HepG2 (cell line): ENCODE results near the gene HTR1E.

Experiments used
- ELK4 ChIP-seq: sonication (generic); formaldehyde crosslinking; IDR thresholded peaks from 2 replicates; pipeline ENCODE4 v1.9.0; 2021; ENCODE audit warnings: missing genetic modification reagents, borderline replicate concordance
- JUN ChIP-seq: sonication (generic); formaldehyde crosslinking; IDR thresholded peaks from 2 replicates; pipeline ENCODE4 v1.4.0; 2020; ENCODE audit warnings: mild to moderate bottlenecking, missing genetic modification reagents
- MAFG ChIP-seq: sonication (generic); formaldehyde crosslinking; IDR thresholded peaks from 2 replicates; pipeline ENCODE4 v1.5.1; 2020; ENCODE audit warnings: mild to moderate bottlenecking, missing genetic modification reagents
- NFE2L2 ChIP-seq: fragments of 150-350 bp; IDR thresholded peaks from 2 replicates; pipeline ENCODE4 v1.6.1; 2014; ENCODE audit warnings: low read length
- NFIC ChIP-seq: IDR thresholded peaks from 2 replicates; pipeline ENCODE4 v1.6.1; 2012; ENCODE audit warnings: mild to moderate bottlenecking, low read length, inconsistent platforms
- NFYB ChIP-seq: sonication (generic); formaldehyde crosslinking; IDR thresholded peaks from 2 replicates; pipeline ENCODE4 v1.4.0; 2020; ENCODE audit warnings: missing genetic modification reagents
- RNF2 ChIP-seq: fragments of 450-650 bp; conservative IDR thresholded peaks from 2 replicates; pipeline ENCODE4 v1.6.1; 2016; ENCODE audit warnings: low read depth
- SIX1 ChIP-seq: sonication (generic); formaldehyde crosslinking; IDR thresholded peaks from 2 replicates; pipeline ENCODE4 v1.4.0; 2020; ENCODE audit warnings: missing genetic modification reagents, borderline replicate concordance
- ZBTB33 ChIP-seq: sonication (generic); formaldehyde crosslinking; IDR thresholded peaks from 2 replicates; pipeline ENCODE4 v1.4.0; 2020; ENCODE audit warnings: missing genetic modification reagents
- ZNF430 ChIP-seq: sonication (generic); formaldehyde crosslinking; IDR thresholded peaks from 2 replicates; pipeline ENCODE4 v1.9.0; 2021; ENCODE audit warnings: mild to moderate bottlenecking, missing genetic modification reagents
- TF ChIP-seq, protein P1 (sequence below): sonication (generic); formaldehyde crosslinking; IDR thresholded peaks from 2 replicates; pipeline ENCODE4 v1.8.0; 2022; ENCODE audit warnings: missing genetic modification reagents, mild to moderate bottlenecking, moderate library complexity, borderline replicate concordance
- TF ChIP-seq, protein P2 (sequence below), 2 experiments: sonication (generic) in 1 of 2; formaldehyde crosslinking in 1 of 2; IDR thresholded peaks; 2 replicates each; pipeline versions ENCODE4 v1.5.1 to v1.6.1; 2011 to 2020; ENCODE audit warnings: borderline replicate concordance in 1 of 2, low read depth in 1 of 2, low read length in 1 of 2, mild to moderate bottlenecking in 1 of 2, missing genetic modification reagents in 1 of 2, moderate library complexity in 1 of 2
- TF ChIP-seq, protein P3 (sequence below): sonication (generic); formaldehyde crosslinking; IDR thresholded peaks from 2 replicates; pipeline ENCODE4 v1.5.0; 2020; ENCODE audit warnings: mild to moderate bottlenecking, missing genetic modification reagents, moderate library complexity

GRCh38 chr6:86913795-86914194 is 23.5 kb upstream of the HTR1E start:
- no peak for TF ChIP-seq NFYB (CRISPR knock-in tag)
- TF ChIP-seq ELK4 (CRISPR knock-in tag) = no peak
- TF ChIP-seq, protein P1, sequence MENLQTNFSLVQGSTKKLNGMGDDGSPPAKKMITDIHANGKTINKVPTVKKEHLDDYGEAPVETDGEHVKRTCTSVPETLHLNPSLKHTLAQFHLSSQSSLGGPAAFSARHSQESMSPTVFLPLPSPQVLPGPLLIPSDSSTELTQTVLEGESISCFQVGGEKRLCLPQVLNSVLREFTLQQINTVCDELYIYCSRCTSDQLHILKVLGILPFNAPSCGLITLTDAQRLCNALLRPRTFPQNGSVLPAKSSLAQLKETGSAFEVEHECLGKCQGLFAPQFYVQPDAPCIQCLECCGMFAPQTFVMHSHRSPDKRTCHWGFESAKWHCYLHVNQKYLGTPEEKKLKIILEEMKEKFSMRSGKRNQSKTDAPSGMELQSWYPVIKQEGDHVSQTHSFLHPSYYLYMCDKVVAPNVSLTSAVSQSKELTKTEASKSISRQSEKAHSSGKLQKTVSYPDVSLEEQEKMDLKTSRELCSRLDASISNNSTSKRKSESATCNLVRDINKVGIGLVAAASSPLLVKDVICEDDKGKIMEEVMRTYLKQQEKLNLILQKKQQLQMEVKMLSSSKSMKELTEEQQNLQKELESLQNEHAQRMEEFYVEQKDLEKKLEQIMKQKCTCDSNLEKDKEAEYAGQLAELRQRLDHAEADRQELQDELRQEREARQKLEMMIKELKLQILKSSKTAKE (CRISPR knock-in tag) = no peak
- no peak for TF ChIP-seq ZNF430 (CRISPR knock-in tag)
- no peak for TF ChIP-seq SIX1 (CRISPR knock-in tag)
- no peak for TF ChIP-seq MAFG (CRISPR knock-in tag)
- TF ChIP-seq NFIC = no peak
- TF ChIP-seq, protein P2, sequence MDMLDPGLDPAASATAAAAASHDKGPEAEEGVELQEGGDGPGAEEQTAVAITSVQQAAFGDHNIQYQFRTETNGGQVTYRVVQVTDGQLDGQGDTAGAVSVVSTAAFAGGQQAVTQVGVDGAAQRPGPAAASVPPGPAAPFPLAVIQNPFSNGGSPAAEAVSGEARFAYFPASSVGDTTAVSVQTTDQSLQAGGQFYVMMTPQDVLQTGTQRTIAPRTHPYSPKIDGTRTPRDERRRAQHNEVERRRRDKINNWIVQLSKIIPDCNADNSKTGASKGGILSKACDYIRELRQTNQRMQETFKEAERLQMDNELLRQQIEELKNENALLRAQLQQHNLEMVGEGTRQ (IDR thresholded peaks at IDR 0.05; ENCODE audit: low read depth, low read length) = no peak
- TF ChIP-seq, protein P2 (CRISPR knock-in tag; IDR thresholded peaks at IDR 0.05; ENCODE audit: borderline replicate concordance) = no peak
- TF ChIP-seq NFE2L2 = no peak
- TF ChIP-seq, protein P3, sequence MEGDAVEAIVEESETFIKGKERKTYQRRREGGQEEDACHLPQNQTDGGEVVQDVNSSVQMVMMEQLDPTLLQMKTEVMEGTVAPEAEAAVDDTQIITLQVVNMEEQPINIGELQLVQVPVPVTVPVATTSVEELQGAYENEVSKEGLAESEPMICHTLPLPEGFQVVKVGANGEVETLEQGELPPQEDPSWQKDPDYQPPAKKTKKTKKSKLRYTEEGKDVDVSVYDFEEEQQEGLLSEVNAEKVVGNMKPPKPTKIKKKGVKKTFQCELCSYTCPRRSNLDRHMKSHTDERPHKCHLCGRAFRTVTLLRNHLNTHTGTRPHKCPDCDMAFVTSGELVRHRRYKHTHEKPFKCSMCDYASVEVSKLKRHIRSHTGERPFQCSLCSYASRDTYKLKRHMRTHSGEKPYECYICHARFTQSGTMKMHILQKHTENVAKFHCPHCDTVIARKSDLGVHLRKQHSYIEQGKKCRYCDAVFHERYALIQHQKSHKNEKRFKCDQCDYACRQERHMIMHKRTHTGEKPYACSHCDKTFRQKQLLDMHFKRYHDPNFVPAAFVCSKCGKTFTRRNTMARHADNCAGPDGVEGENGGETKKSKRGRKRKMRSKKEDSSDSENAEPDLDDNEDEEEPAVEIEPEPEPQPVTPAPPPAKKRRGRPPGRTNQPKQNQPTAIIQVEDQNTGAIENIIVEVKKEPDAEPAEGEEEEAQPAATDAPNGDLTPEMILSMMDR (CRISPR knock-in tag) = no peak
- no peak for TF ChIP-seq JUN (CRISPR knock-in tag)
- no peak for TF ChIP-seq ZBTB33 (CRISPR knock-in tag)
- TF ChIP-seq RNF2 = no peak
